HepG2 (cell line): Measurements from ENCODE around the gene STKLD1. TPM values are rescaled to one million over a fixed set of nuclear protein-coding genes. Genes with fewer than 3 reads are reported as not detected.

Experiments used
- FOSL2 ChIP-seq: sonication (generic); formaldehyde crosslinking; IDR thresholded peaks from 2 replicates; pipeline ENCODE4 v1.4.0; 2020; ENCODE audit warnings: missing genetic modification reagents
- MAZ ChIP-seq, 2 experiments: sonication (generic) in 1 of 2; formaldehyde crosslinking in 1 of 2; IDR thresholded peaks; 2 replicates each; pipeline versions ENCODE4 v1.5.0 to v1.6.1; 2012 to 2020; ENCODE audit warnings: low read depth in 2 of 2, mild to moderate bottlenecking in 2 of 2, borderline replicate concordance in 1 of 2, improper control_type of control experiment in 1 of 2, low read length in 1 of 2, missing genetic modification reagents in 1 of 2, moderate library complexity in 1 of 2
- ZFY ChIP-seq: sonication (generic); formaldehyde crosslinking; IDR thresholded peaks from 2 replicates; pipeline ENCODE4 v1.4.0; 2020; ENCODE audit warnings: missing genetic modification reagents
- ZNF468 ChIP-seq: sonication (generic); formaldehyde crosslinking; IDR thresholded peaks from 2 replicates; pipeline ENCODE4 v1.8.0; 2022; ENCODE audit warnings: mild to moderate bottlenecking, moderate library complexity, missing genetic modification reagents
- polyA plus RNA-seq, 8 experiments: library from polyadenylated mRNA; depleted of rRNA in 3 of 8; stranded (reverse) in 7 of 8; unstranded in 1 of 8; fragments of >200 nt; fragmentation: Illumina TruSeq in 4 of 8; extraction: Trizol in 4 of 8; gene quantifications; 2 replicates each; pipeline versions ENCODE4 v1.2.1 to v1.2.3, GENCODE V29; 2011 to 2016; ENCODE audit warnings: low read depth in 4 of 8, missing spikeins in 1 of 8, mixed read lengths in 1 of 8; ENCODE audit not compliant: insufficient read depth in 1 of 8
- total RNA-seq, 5 experiments: library from RNA; depleted of rRNA; stranded (reverse); fragments of >200 nt; fragmentation: Illumina TruSeq; extraction: Trizol; gene quantifications; 2 replicates each; pipeline ENCODE4 v1.2.3, GENCODE V29; 2016; ENCODE audit warnings: low read depth in 1 of 5
- TF ChIP-seq, protein P1 (sequence below), 2 experiments: sonication (generic) in 1 of 2; formaldehyde crosslinking in 1 of 2; IDR thresholded peaks; 2 replicates each; pipeline versions ENCODE4 v1.4.0 to v1.6.1; 2016 to 2020; ENCODE audit warnings: borderline replicate concordance in 1 of 2, low read depth in 1 of 2, mild to moderate bottlenecking in 1 of 2, missing genetic modification reagents in 1 of 2
- TF ChIP-seq, protein P2 (sequence below), 2 experiments: sonication (generic) in 1 of 2; formaldehyde crosslinking in 1 of 2; IDR thresholded peaks; 2 replicates each; pipeline versions ENCODE4 v1.5.1 to v1.6.1; 2011 to 2020; ENCODE audit warnings: borderline replicate concordance in 1 of 2, low read depth in 1 of 2, low read length in 1 of 2, mild to moderate bottlenecking in 1 of 2, missing genetic modification reagents in 1 of 2, moderate library complexity in 1 of 2
- TF ChIP-seq, protein P3 (sequence below): sonication (generic); formaldehyde crosslinking; IDR thresholded peaks from 2 replicates; pipeline ENCODE4 v1.5.1; 2020; ENCODE audit warnings: mild to moderate bottlenecking, missing genetic modification reagents, moderate library complexity
- TF ChIP-seq, protein P4 (sequence below): sonication (generic); formaldehyde crosslinking; conservative IDR thresholded peaks from 2 replicates; pipeline ENCODE4 v1.8.0; 2022; ENCODE audit warnings: mild to moderate bottlenecking, moderate library complexity, missing genetic modification reagents
- TF ChIP-seq, protein P5 (sequence below): sonication (generic); formaldehyde crosslinking; IDR thresholded peaks from 2 replicates; pipeline ENCODE4 v1.4.0; 2020; ENCODE audit warnings: mild to moderate bottlenecking, missing genetic modification reagents

The STKLD1 gene
- total and polyA plus RNA-seq, 2 of the 13 experiments (the other 11 are each of a cell fraction or from before 2014, with no cell fraction given), result 1.5 to 2.2 TPM

DNA sequence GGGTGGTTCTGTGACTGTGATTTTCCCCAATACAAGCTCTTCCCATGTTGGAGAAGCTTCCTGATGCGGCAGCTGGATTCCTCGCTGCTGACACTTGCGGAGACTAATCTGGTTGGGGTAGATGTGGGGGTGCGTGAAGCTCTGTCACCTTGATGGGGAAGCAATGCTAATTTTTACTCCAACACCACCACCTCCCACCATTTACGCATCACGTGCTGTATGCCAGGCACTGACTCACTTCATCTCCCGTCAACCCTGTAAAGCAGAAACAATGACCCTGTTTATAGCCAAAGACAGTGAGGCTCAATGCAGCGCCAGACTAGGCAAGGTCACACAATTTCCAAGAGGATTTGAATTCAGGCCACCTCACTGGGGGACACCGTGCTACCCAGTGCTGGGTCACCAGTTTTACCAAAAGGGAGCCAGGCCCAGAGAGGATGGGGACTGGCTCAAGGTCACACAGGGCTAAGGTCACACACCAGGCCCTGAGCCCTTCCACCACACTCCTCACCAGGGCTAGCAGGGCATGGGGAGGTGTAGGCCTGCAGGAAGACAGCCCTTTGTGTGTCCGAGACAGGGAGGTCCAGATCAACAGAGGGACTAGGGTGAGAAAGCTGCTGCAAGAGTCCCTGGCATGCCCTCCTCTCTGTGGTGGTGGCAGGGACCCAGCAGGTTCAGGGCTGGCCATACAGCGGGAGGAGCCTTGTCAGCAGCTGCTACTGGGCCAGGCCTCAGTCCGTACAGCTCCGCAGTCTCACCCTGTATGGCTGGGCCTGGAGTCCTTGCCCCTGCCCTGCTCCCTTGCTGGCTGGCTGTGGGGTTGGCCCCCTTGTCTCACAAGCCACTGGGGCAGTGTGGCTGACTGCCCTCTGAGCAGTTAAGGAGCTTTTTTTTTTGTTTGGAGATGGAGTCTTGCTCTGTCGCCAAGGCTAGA, 3.3 kb downstream of the STKLD1 start (continued):
- TF ChIP-seq, protein P1, sequence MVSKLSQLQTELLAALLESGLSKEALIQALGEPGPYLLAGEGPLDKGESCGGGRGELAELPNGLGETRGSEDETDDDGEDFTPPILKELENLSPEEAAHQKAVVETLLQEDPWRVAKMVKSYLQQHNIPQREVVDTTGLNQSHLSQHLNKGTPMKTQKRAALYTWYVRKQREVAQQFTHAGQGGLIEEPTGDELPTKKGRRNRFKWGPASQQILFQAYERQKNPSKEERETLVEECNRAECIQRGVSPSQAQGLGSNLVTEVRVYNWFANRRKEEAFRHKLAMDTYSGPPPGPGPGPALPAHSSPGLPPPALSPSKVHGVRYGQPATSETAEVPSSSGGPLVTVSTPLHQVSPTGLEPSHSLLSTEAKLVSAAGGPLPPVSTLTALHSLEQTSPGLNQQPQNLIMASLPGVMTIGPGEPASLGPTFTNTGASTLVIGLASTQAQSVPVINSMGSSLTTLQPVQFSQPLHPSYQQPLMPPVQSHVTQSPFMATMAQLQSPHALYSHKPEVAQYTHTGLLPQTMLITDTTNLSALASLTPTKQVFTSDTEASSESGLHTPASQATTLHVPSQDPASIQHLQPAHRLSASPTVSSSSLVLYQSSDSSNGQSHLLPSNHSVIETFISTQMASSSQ (IDR thresholded peaks at IDR 0.05; ENCODE audit: low read depth), result no peak
- TF ChIP-seq, protein P1 (CRISPR knock-in tag; IDR thresholded peaks at IDR 0.05; ENCODE audit: borderline replicate concordance), result no peak
- TF ChIP-seq MAZ (IDR thresholded peaks at IDR 0.05; ENCODE audit: borderline replicate concordance, low read depth, low read length) (no peak), MAZ (CRISPR knock-in tag; IDR thresholded peaks at IDR 0.05; ENCODE audit: low read depth) (no peak), FOSL2 (CRISPR knock-in tag) (peak; percentile 79), ZFY (CRISPR knock-in tag) (peak; percentile 26; the same call in 1 of the 2 replicates), ZNF468 (CRISPR knock-in tag) (no peak)
- TF ChIP-seq, protein P2, sequence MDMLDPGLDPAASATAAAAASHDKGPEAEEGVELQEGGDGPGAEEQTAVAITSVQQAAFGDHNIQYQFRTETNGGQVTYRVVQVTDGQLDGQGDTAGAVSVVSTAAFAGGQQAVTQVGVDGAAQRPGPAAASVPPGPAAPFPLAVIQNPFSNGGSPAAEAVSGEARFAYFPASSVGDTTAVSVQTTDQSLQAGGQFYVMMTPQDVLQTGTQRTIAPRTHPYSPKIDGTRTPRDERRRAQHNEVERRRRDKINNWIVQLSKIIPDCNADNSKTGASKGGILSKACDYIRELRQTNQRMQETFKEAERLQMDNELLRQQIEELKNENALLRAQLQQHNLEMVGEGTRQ (IDR thresholded peaks at IDR 0.05; ENCODE audit: low read depth, low read length), result peak; percentile 57; the same call in 1 of the 2 replicates
- TF ChIP-seq, protein P2 (CRISPR knock-in tag; IDR thresholded peaks at IDR 0.05; ENCODE audit: borderline replicate concordance), result no peak
- TF ChIP-seq, protein P3, sequence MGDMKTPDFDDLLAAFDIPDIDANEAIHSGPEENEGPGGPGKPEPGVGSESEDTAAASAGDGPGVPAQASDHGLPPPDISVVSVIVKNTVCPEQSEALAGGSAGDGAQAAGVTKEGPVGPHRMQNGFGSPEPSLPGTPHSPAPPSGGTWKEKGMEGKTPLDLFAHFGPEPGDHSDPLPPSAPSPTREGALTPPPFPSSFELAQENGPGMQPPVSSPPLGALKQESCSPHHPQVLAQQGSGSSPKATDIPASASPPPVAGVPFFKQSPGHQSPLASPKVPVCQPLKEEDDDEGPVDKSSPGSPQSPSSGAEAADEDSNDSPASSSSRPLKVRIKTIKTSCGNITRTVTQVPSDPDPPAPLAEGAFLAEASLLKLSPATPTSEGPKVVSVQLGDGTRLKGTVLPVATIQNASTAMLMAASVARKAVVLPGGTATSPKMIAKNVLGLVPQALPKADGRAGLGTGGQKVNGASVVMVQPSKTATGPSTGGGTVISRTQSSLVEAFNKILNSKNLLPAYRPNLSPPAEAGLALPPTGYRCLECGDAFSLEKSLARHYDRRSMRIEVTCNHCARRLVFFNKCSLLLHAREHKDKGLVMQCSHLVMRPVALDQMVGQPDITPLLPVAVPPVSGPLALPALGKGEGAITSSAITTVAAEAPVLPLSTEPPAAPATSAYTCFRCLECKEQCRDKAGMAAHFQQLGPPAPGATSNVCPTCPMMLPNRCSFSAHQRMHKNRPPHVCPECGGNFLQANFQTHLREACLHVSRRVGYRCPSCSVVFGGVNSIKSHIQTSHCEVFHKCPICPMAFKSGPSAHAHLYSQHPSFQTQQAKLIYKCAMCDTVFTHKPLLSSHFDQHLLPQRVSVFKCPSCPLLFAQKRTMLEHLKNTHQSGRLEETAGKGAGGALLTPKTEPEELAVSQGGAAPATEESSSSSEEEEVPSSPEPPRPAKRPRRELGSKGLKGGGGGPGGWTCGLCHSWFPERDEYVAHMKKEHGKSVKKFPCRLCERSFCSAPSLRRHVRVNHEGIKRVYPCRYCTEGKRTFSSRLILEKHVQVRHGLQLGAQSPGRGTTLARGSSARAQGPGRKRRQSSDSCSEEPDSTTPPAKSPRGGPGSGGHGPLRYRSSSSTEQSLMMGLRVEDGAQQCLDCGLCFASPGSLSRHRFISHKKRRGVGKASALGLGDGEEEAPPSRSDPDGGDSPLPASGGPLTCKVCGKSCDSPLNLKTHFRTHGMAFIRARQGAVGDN, result peak; percentile 63
- TF ChIP-seq, protein P4, sequence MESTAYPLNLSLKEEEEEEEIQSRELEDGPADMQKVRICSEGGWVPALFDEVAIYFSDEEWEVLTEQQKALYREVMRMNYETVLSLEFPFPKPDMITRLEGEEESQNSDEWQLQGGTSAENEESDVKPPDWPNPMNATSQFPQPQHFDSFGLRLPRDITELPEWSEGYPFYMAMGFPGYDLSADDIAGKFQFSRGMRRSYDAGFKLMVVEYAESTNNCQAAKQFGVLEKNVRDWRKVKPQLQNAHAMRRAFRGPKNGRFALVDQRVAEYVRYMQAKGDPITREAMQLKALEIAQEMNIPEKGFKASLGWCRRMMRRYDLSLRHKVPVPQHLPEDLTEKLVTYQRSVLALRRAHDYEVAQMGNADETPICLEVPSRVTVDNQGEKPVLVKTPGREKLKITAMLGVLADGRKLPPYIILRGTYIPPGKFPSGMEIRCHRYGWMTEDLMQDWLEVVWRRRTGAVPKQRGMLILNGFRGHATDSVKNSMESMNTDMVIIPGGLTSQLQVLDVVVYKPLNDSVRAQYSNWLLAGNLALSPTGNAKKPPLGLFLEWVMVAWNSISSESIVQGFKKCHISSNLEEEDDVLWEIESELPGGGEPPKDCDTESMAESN, result 0 out of 2 replicates have a peak, but pooled peaks have one; percentile 7
- TF ChIP-seq, protein P5, sequence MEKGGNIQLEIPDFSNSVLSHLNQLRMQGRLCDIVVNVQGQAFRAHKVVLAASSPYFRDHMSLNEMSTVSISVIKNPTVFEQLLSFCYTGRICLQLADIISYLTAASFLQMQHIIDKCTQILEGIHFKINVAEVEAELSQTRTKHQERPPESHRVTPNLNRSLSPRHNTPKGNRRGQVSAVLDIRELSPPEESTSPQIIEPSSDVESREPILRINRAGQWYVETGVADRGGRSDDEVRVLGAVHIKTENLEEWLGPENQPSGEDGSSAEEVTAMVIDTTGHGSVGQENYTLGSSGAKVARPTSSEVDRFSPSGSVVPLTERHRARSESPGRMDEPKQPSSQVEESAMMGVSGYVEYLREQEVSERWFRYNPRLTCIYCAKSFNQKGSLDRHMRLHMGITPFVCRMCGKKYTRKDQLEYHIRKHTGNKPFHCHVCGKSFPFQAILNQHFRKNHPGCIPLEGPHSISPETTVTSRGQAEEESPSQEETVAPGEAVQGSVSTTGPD, result 0 out of 2 replicates have a peak, but pooled peaks have one; percentile 33
